A673 (cell line): Measurements from ENCODE around the gene TRPV2. TPM values are rescaled to one million over a fixed set of nuclear protein-coding genes. Genes with fewer than 3 reads are reported as not detected.

Source experiments
- BruUV-seq: library from RNA; stranded (reverse); fragments of 400-500 nt; replicated peaks from 2 replicates; lab custom pipeline; 2021; lab: Mats Ljungman, UMichigan
- CTCF ChIA-PET: fragments of 300-600 bp; sonication (Branson Sonifier 250); formaldehyde crosslinking; loops from one replicate; lab custom pipeline; 2022; ENCODE audit warnings: antibody characterized with exemption; lab: Charles Lee
- POLR2A ChIA-PET: fragments of 300-600 bp; sonication (Branson Sonifier 250); formaldehyde crosslinking; loops from one replicate; lab custom pipeline; 2022; ENCODE audit warnings: antibody characterized with exemption; ENCODE audit not compliant: low non-redundant PET; lab: Charles Lee
- DNase-seq: peaks from one replicate; pipeline ENCODE4 v3.0.0-alpha.2; 2015; ENCODE audit warnings: low spot score
- H3K27ac ChIP-seq: fragments of 200-600 bp; sonication (generic); 2 replicates; pipeline ENCODE4 v1.5.1; 2016; ENCODE audit warnings: mixed run types, low read depth, mild to moderate bottlenecking, mixed read lengths, antibody characterized with exemption, low read length; ENCODE audit not compliant: poor library complexity, severe bottlenecking
- H3K27me3 ChIP-seq: fragments of 200-600 bp; sonication (generic); replicated peaks from 2 replicates; pipeline ENCODE4 v1.6.1; 2017; ENCODE audit warnings: mixed run types, low read depth, mild to moderate bottlenecking, mixed read lengths, antibody characterized with exemption, low read length; ENCODE audit not compliant: insufficient read depth, poor library complexity
- H3K36me3 ChIP-seq: fragments of 200-600 bp; sonication (generic); 2 replicates; pipeline ENCODE4 v1.6.1; 2016; ENCODE audit warnings: mixed run types, mild to moderate bottlenecking, mixed read lengths, antibody characterized with exemption, low read length; ENCODE audit not compliant: insufficient read depth, poor library complexity, severe bottlenecking
- H3K4me1 ChIP-seq: fragments of 200-600 bp; sonication (generic); 2 replicates; pipeline ENCODE4 v1.6.1; 2017; ENCODE audit warnings: mixed run types, mild to moderate bottlenecking, mixed read lengths, antibody characterized with exemption, low read length; ENCODE audit not compliant: insufficient read depth, poor library complexity, severe bottlenecking
- H3K4me3 ChIP-seq: fragments of 200-600 bp; sonication (generic); 2 replicates; pipeline ENCODE4 v1.5.1; 2016; ENCODE audit warnings: low read depth, mixed run types, mild to moderate bottlenecking, mixed read lengths, low read length; ENCODE audit not compliant: poor library complexity, severe bottlenecking
- H3K9me3 ChIP-seq: fragments of 200-600 bp; sonication (generic); 2 replicates; pipeline ENCODE4 v1.6.1; 2016; ENCODE audit warnings: mixed run types, low read depth, mild to moderate bottlenecking, mixed read lengths, antibody characterized with exemption, low read length; ENCODE audit not compliant: poor library complexity, severe bottlenecking
- EZH2 ChIP-seq: fragments of 200-600 bp; sonication (generic); IDR thresholded peaks from 2 replicates; pipeline ENCODE4 v1.6.1; 2017; ENCODE audit warnings: borderline replicate concordance, low read depth, mild to moderate bottlenecking, mixed read lengths, antibody characterized with exemption, low read length; ENCODE audit not compliant: poor library complexity, severe bottlenecking
- intact Hi-C: fragments of 100-400 bp; cut with micrococcal nuclease; formaldehyde crosslinking; loops from one replicate; pipeline ENCODE4 v1.10.0; 2022; ENCODE audit not compliant: unreplicated experiment
- total RNA-seq: library from RNA; stranded (reverse); gene quantifications from 2 replicates; pipeline ENCODE4 v1.2.3, GENCODE V29; 2021
- TF ChIP-seq, protein P1 (sequence below): fragments of 300-800, 200-600 bp; sonication (generic); conservative IDR thresholded peaks from 2 replicates; pipeline ENCODE4 v1.5.1; 2017; ENCODE audit warnings: low read depth, mild to moderate bottlenecking, antibody characterized with exemption, low read length, moderate library complexity, mixed read lengths

Gene TRPV2
- total RNA-seq, 1 experiment from 2014 or later: not detected

- ChIA-PET CTCF (no interaction called here), POLR2A (no interaction called here)
- Histone ChIP-seq H3K27ac (no peak overlapping the region), H3K4me3 (no peak overlapping the region), H3K27me3 (no peaks in the 10 kb centered on the region), H3K36me3 (peaks cover 13% of the 10 kb centered on the region), H3K9me3 (no peaks in the 10 kb centered on the region), H3K4me1 (peaks cover 4% of the 10 kb centered on the region)
- intact Hi-C loops: no loop called here
- TF ChIP-seq EZH2: no peak
- TF ChIP-seq, protein P1, sequence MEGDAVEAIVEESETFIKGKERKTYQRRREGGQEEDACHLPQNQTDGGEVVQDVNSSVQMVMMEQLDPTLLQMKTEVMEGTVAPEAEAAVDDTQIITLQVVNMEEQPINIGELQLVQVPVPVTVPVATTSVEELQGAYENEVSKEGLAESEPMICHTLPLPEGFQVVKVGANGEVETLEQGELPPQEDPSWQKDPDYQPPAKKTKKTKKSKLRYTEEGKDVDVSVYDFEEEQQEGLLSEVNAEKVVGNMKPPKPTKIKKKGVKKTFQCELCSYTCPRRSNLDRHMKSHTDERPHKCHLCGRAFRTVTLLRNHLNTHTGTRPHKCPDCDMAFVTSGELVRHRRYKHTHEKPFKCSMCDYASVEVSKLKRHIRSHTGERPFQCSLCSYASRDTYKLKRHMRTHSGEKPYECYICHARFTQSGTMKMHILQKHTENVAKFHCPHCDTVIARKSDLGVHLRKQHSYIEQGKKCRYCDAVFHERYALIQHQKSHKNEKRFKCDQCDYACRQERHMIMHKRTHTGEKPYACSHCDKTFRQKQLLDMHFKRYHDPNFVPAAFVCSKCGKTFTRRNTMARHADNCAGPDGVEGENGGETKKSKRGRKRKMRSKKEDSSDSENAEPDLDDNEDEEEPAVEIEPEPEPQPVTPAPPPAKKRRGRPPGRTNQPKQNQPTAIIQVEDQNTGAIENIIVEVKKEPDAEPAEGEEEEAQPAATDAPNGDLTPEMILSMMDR: no peak
- DNase-seq: no peak
- no TSS peak for BruUV-seq
Observed at GRCh38 chr17:16377941-16378341, 37.4 kb upstream of the TRPV2 start.

DNA sequence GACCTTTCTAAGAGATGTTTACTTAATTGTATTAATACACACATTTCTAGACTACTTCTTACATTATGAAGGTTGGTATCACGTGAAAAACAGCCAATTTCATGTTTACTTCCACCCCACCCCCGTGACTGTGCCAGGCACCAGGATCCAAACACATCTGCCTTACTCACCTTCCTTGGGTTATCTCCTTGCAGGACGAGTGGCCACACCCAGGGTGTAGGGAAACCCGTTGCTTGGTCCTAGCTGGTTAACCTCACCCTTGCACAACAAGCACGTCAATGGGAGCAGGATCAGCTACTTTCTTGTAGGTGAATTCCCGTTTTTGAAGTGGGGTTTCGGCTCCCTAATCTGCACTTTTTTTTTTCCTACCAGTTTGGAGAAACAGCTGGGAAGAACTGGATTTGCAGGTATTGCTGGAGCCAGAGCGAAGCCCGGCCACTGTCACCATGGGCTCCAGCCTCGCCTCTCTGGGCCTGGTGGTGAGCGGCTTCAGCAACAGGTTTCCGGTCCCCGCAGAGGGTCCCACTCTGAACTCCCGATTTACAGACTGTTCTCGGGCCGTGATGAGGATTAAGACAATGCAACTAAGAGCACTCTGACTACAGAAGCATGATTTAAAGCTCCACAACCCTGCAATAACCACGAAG lies 36.6 kb upstream of the TRPV2 start:
- no TSS peak for BruUV-seq
- CTCF ChIA-PET: no interaction called here
- DNase-seq: no peak
- POLR2A ChIA-PET: no interaction called here
- H3K4me3 ChIP-seq: no peak overlapping the region
- peaks cover 4% of the 10 kb centered on the region for H3K4me1 ChIP-seq
- H3K27ac ChIP-seq: no peak overlapping the region
- no peaks in the 10 kb centered on the region for H3K27me3 ChIP-seq
- H3K36me3 ChIP-seq: peaks cover 20% of the 10 kb centered on the region
- intact Hi-C loops: no loop called here
- TF ChIP-seq, protein P1: no peak
- TF ChIP-seq EZH2: no peak
- H3K9me3 ChIP-seq: no peaks in the 10 kb centered on the region

GRCh38 chr17:16379654-16380053 lies 35.7 kb upstream of the TRPV2 start:
- BruUV-seq: no TSS peak
- Histone ChIP-seq H3K36me3 (peaks cover 24% of the 10 kb centered on the region), H3K4me3 (no peak overlapping the region), H3K9me3 (no peaks in the 10 kb centered on the region), H3K27ac (peak overlapping the region; percentile 97), H3K4me1 (peaks cover 4% of the 10 kb centered on the region), H3K27me3 (no peaks in the 10 kb centered on the region)
- POLR2A ChIA-PET: no interaction called here
- DNase-seq: no peak
- intact Hi-C loops: loop anchor here (2.0 kb wide), 1 partner anchor 59 kb away; no protein-coding TSS in a partner anchor
- TF ChIP-seq EZH2: no peak
- TF ChIP-seq, protein P1: no peak
- CTCF ChIA-PET: interaction anchor here (1.2 kb wide), 1 partner anchor 27 kb away, joined by 4 read pairs; the partner anchor contains the start of gene CENPV
